Right lobe of liver (tissue), 6 donors: ENCODE measurements around the gene PCDHB12. TPM values are rescaled to one million over a fixed set of nuclear protein-coding genes. Genes with fewer than 3 reads are reported as not detected.
"Not testable (repeated sequence)": the region's sequence is repeated elsewhere in the genome, so short reads cannot be mapped to it uniquely, and the experiment has no call there.

Experiments used
- ATAC-seq, 4 donors: fragments of 200-7000 bp; cut with Tn5 transposase; one replicate each; pipeline ENCODE4 v1.9.1; 2020; ENCODE audit warnings: mild to moderate bottlenecking in 4 of 4, moderate library complexity in 4 of 4
- DNase-seq, 3 donors: peaks; one replicate each; pipeline ENCODE4 v3.0.0-alpha.2; 2020
- H3K27ac ChIP-seq, 3 donors: fragments of 200-600 bp; one replicate each; pipeline ENCODE4 v1.8.0; 2022
- H3K27me3 ChIP-seq, 2 donors: fragments of 200-600 bp; one replicate each; pipeline ENCODE4 v1.8.0; 2022
- H3K36me3 ChIP-seq, 4 donors: fragments of 200-600 bp; sonication (generic) in 1 of 4; one replicate each; pipeline versions ENCODE4 v1.5.1 to v1.8.0; 2017 to 2022; ENCODE audit warnings: control low read depth in 1 of 4
- H3K4me1 ChIP-seq, 4 donors: fragments of 200-600 bp; sonication (generic) in 1 of 4; one replicate each; pipeline versions ENCODE4 v1.5.1 to v1.8.0; 2017 to 2022; ENCODE audit warnings: control low read depth in 1 of 4
- H3K4me3 ChIP-seq, 3 donors: fragments of 200-600 bp; one replicate each; pipeline ENCODE4 v1.8.0; 2022
- H3K9me3 ChIP-seq, 4 donors: fragments of 200-600 bp; sonication (generic) in 1 of 4; one replicate each; pipeline versions ENCODE4 v1.5.1 to v1.8.0; 2017 to 2022; ENCODE audit warnings: control low read depth in 1 of 4
- POLR2A ChIP-seq: fragments of 450-650 bp; IDR thresholded peaks from one replicate; pipeline ENCODE4 v1.6.1; 2017; ENCODE audit warnings: antibody characterized with exemption, mild to moderate bottlenecking
- WGBS: methylation state at CpG from one replicate; pipeline ENCODE4 v1.1.6; 2018; ENCODE audit warnings: low coverage, low lambda C conversion rate; ENCODE audit not compliant: insufficient coverage; ENCODE audit errors: missing lambda C conversion rate; 5-methylcytosine and 5-hydroxymethylcytosine counted together
- intact Hi-C, 2 donors: fragments of 100-400 bp; cut with DNase I; formaldehyde crosslinking; loops; one replicate each; pipeline versions ENCODE4 v1.11.2 to v1.14.1; 2022
- long read RNA-seq: library from polyadenylated mRNA; unstranded; transcript quantifications from one replicate; pipeline ENCODE4 v2.0.0, GENCODE V29; 2019
- total RNA-seq, 6 experiments: library from RNA; depleted of rRNA in 2 of 6; stranded (reverse); fragments of >200 nt in 2 of 6; fragmentation: NEBNext Ultra II Directional in 3 of 6; extraction: Animal tissue kit (Norgen Biotek cat#: 25700) in 3 of 6; gene quantifications; one replicate each; pipeline versions ENCODE4 v1.1.0 to v1.2.4, GENCODE V29; 2016 to 2023
- TF ChIP-seq, protein P1 (sequence below), 4 donors: fragments of 200-600 bp in 3 of 4; fragments of 450-650 bp in 1 of 4; IDR thresholded peaks; one replicate each; pipeline versions ENCODE4 v1.5.1 to v1.8.0; 2016 to 2022; ENCODE audit warnings: antibody characterized with exemption in 4 of 4, mild to moderate bottlenecking in 2 of 4
- donor health status: DM: no; HTN: yes; CAD: no.
- donor health status: DM: no; HTN: no; CAD: no.
- donor health status: DM: no; HTN: no; CAD: no.
- donor health status: DM: no; HTN: yes; CAD: no.
- donor health status: DM: no; HTN: yes; CAD: no.

Gene PCDHB12
- 1 to 10 TPM in 1 of 6 experiments, under 1 TPM in 4, not detected in 1; 0.27 to 1.1 (median 0.33) TPM for total RNA-seq
- long read RNA-seq = 0 reads

DNA sequence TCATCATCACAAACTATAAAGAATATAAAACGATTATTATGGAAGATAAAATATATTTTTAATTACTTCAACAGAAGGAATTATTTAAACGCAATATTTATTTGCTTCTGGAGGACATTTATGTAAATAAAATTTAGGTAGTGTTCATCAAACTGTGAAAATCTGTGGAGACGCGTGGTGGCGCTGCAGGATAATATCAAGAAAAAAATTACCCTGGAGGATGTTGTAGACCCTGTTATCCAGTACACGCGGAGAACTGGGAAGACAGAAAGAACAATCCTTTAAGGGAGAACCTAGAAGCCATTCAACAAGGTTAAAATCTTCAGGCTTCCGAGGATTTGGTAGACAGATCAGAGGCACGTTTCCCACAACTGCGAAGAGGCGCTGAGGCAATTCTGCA, at the start of gene PCDHB12:
TSS of gene PCDHB12 (plus strand) at position 242 of the 400 bp plus-strand sequence. CDS start 189 bp downstream, outside the sequence.
- no peak for DNase-seq
- WGBS = 13% methylated on average over 11 of the region's 11 CpGs
- intact Hi-C loops = no loop called here
- Histone ChIP-seq H3K27me3 (no peaks in the 10 kb centered on the region), H3K9me3 (no peaks in the 10 kb centered on the region), H3K36me3 (no peaks in the 10 kb centered on the region), H3K4me1 (no peaks in the 10 kb centered on the region), H3K4me3 (no peak within 1 kb of the TSS), H3K27ac (no peak within 1 kb of the TSS)
- TF ChIP-seq POLR2A = no peak
- TF ChIP-seq, protein P1, sequence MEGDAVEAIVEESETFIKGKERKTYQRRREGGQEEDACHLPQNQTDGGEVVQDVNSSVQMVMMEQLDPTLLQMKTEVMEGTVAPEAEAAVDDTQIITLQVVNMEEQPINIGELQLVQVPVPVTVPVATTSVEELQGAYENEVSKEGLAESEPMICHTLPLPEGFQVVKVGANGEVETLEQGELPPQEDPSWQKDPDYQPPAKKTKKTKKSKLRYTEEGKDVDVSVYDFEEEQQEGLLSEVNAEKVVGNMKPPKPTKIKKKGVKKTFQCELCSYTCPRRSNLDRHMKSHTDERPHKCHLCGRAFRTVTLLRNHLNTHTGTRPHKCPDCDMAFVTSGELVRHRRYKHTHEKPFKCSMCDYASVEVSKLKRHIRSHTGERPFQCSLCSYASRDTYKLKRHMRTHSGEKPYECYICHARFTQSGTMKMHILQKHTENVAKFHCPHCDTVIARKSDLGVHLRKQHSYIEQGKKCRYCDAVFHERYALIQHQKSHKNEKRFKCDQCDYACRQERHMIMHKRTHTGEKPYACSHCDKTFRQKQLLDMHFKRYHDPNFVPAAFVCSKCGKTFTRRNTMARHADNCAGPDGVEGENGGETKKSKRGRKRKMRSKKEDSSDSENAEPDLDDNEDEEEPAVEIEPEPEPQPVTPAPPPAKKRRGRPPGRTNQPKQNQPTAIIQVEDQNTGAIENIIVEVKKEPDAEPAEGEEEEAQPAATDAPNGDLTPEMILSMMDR (IDR thresholded peaks at IDR 0.05) = peak in 3 of 4 donors; percentile 8 to 19 (median 12)
- ATAC-seq = no peak

DNA sequence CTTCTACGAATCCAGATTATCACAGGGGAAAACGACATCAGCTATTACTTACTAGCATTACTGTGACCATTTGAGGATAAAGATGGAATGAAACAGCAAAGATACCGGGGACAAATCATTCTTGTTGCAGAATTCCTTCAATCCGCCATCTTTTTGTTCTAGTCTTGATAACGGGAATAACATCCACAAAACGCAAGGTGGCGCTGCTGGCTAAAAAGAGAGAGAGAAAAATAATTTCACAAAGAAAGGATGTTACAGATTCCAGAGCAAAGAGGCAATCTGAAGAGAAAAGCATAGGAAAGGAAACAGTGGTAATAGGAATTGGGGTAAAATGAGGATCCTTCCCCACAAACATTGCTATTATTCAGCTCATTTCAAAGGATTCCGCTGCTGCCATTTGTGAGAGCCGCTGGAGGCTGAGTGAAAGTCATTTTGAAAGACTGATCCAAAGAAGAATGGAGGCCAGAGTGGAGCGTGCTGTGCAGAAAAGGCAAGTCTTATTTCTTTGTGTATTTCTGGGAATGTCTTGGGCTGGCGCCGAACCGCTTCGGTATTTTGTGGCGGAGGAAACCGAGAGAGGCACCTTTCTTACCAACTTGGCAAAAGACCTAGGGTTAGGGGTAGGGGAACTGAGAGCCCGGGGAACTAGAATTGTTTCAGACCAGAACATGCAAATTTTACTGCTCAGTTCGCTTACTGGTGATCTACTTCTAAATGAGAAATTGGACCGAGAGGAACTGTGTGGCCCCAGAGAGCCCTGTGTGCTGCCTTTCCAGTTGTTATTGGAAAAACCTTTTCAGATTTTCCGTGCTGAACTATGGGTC, 35.9 kb upstream of the PCDHB12 start, which contains the start of gene PCDHB7:
TSS of gene PCDHB7 (plus strand) at position 264 of the 824 bp plus-strand sequence. CDS start at position 456, 192 bp downstream.
- no peak within 1 kb of the TSS for H3K27ac ChIP-seq
- no peak within 1 kb of the TSS for H3K4me3 ChIP-seq
- whole genome bisulfite sequencing = 27% methylated on average over 20 of the region's 20 CpGs
- peaks cover 0 to 10% of the 10 kb centered on the region in 2 donors for H3K27me3 ChIP-seq
- DNase-seq = no peak
- H3K36me3 ChIP-seq = no peaks in the 10 kb centered on the region
- no peak for ATAC-seq
- no peaks in the 10 kb centered on the region for H3K4me1 ChIP-seq
- H3K9me3 ChIP-seq = no peaks in the 10 kb centered on the region
- intact Hi-C loops = no loop called here
- TF ChIP-seq, protein P1 (IDR thresholded peaks at IDR 0.05) = peak in 2 of 4 donors; percentile 11 to 22
- no peak for TF ChIP-seq POLR2A

DNA sequence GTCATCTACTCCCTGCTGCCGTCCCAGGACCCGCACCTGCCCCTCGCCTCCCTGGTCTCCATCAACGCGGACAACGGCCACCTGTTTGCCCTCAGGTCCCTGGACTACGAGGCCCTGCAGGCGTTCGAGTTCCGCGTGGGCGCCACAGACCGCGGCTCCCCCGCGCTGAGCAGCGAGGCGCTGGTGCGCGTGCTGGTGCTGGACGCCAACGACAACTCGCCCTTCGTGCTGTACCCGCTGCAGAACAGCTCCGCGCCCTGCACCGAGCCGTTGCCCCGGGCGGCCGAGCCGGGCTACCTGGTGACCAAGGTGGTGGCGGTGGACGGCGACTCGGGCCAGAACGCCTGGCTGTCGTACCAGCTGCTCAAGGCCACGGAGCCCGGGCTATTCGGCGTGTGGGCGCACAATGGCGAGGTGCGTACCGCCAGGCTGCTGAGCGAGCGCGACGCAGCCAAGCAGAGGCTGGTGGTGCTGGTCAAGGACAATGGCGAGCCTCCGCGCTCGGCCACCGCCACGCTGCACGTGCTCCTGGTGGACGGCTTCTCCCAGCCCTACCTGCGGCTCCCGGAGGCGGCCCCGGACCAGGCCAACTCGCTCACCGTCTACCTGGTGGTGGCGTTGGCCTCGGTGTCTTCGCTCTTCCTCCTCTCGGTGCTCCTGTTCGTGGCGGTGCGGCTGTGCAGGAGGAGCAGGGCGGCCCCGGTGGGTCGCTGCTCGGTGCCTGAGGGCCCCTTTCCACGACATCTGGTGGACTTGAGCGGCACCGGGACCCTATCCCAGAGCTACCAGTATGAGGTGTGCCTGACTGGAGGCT, 34.0 kb upstream of the PCDHB12 start:
- H3K4me1 ChIP-seq, intact Hi-C loops, H3K27ac ChIP-seq, H3K9me3 ChIP-seq, DNase-seq, H3K36me3 ChIP-seq, H3K4me3 ChIP-seq, ATAC-seq, H3K27me3 ChIP-seq: not testable (repeated sequence)
- WGBS = 30% methylated on average over 29 of the region's 79 CpGs

DNA sequence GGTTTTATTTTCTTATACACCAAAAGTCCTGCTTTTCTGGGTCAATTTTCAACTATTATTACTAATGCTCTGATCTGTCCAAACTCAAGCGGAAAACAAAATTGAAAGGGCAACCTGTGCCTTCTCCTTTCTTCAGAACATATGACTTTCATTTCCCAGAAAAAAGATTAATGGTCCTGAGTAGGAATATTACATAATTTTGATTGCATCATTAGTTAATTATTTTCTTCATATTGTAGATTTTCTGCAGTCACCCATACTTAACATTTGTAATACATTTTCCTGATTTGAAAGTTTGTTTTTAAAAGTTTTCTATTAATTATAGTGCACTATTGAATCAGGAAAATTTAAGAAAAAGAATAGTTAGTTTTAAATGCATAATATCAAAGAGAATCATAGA, 32.6 kb upstream of the PCDHB12 start:
- TF ChIP-seq POLR2A = no peak
- TF ChIP-seq, protein P1 (IDR thresholded peaks at IDR 0.05) = no peak
- Histone ChIP-seq H3K4me1 (no peaks in the 10 kb centered on the region), H3K27me3 (peaks cover 0 to 10% of the 10 kb centered on the region in 2 donors), H3K9me3 (no peaks in the 10 kb centered on the region), H3K27ac (no peak overlapping the region), H3K36me3 (no peaks in the 10 kb centered on the region), H3K4me3 (no peak overlapping the region)
- DNase-seq (no peak), ATAC-seq (no peak)
- WGBS = 38% methylated on average over 1 of the region's 1 CpG
- intact Hi-C loops = no loop called here

DNA sequence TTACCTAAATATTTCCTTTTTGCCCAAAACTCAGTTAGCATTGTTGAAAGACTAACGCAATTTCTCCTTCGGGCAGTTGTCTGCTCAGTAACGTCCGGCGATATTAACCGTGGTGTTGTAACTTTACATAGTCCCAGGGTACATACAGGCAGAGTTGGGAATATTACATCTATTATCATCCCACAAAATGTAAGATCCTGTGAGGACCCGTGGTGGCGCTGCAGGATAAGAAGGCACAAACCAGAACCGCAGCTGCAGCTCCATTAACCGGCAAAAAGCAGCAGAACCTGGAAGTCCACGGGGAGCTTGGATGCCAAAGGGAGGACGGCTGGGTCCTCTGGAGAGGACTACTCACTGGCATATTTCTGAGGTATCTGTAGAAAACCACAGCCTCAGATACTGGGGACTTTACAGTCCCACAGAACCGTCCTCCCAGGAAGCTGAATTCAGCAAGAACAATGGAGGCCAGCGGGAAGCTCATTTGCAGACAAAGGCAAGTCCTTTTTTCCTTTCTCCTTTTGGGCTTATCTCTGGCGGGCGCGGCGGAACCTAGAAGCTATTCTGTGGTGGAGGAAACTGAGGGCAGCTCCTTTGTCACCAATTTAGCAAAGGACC, 30.8 kb upstream of the PCDHB12 start, which contains the start of gene PCDHB8:
TSS of gene PCDHB8 (plus strand) at position 214 of the 615 bp plus-strand sequence. CDS start at position 459, 245 bp downstream.
- peak in 1 of 4 donors; percentile 51 for ATAC-seq
- H3K36me3 ChIP-seq, intact Hi-C loops, H3K27ac ChIP-seq, H3K4me1 ChIP-seq, H3K27me3 ChIP-seq, H3K4me3 ChIP-seq, H3K9me3 ChIP-seq, DNase-seq: not testable (repeated sequence)
- WGBS = 32% methylated on average over 14 of the region's 18 CpGs

GRCh38 chr5:141179371-141179770, 29.1 kb upstream of the PCDHB12 start:
- ATAC-seq, intact Hi-C loops, H3K36me3 ChIP-seq, DNase-seq, H3K9me3 ChIP-seq, H3K27me3 ChIP-seq, H3K4me1 ChIP-seq, H3K4me3 ChIP-seq, H3K27ac ChIP-seq: not testable (repeated sequence)
- whole genome bisulfite sequencing = 30% methylated on average over 16 of the region's 39 CpGs

DNA sequence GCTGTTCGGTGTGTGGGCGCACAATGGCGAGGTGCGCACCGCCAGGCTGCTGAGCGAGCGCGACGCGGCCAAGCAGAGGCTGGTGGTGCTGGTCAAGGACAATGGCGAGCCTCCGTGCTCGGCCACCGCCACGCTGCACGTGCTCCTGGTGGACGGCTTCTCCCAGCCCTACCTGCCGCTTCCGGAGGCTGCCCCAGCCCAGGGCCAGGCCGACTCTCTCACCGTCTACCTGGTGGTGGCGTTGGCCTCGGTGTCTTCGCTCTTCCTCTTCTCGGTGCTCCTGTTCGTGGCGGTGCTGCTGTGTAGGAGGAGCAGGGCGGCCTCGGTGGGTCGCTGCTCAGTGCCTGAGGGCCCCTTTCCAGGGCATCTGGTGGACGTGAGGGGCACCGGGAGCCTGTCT, 28.6 kb upstream of the PCDHB12 start:
- H3K9me3 ChIP-seq, intact Hi-C loops, DNase-seq, H3K4me3 ChIP-seq, H3K4me1 ChIP-seq, H3K36me3 ChIP-seq, H3K27me3 ChIP-seq, ATAC-seq, H3K27ac ChIP-seq: not testable (repeated sequence)
- WGBS = 20% methylated on average over 1 of the region's 32 CpGs
